K562 (cell line): ENCODE results near the gene MEGF9. TPM values are rescaled to one million over a fixed set of nuclear protein-coding genes. Genes with fewer than 3 reads are reported as not detected.

Experiments used
- ATAC-seq: fragments of 200-7000 bp; cut with Tn5 transposase; 3 replicates; pipeline ENCODE4 v1.9.1; 2020; ENCODE audit warnings: moderate library complexity
- BruUV-seq: library from RNA; stranded (reverse); fragments of 400-500 nt; replicated peaks from 2 replicates; lab custom pipeline; 2021; lab: Mats Ljungman, UMichigan
- CTCF ChIA-PET: fragments of 300-600 bp; formaldehyde crosslinking; extraction: SDS; loops from one replicate; lab custom pipeline; 2021; ENCODE audit warnings: low intra/inter-chr PET ratio; lab: Yijun Ruan, JAX
- POLR2A ChIA-PET: fragments of 300-600, 350-650 bp; sonication (Branson Sonifier 250); formaldehyde crosslinking; extraction: SDS; loops from one replicate; lab custom pipeline; 2021; ENCODE audit warnings: antibody characterized with exemption, inconsistent platforms; lab: Yijun Ruan, JAX
- DNase-seq, 4 experiments: peaks; one replicate each; pipeline versions ENCODE4 v3.0.0 to v3.0.0-alpha.2; 2011 to 2018; ENCODE audit warnings: low spot score in 3 of 4, mixed read lengths in 3 of 4; ENCODE audit errors: extremely low read depth in 1 of 4
- FAIRE-seq: peaks from 2 replicates; lab custom pipeline; 2011; peaks lifted over from hg19 to GRCh38; lab: Jason Lieb, UNC
- H2AFZ ChIP-seq: 2 replicates; pipeline ENCODE4 v1.6.0; 2011; ENCODE audit warnings: low read depth, low read length, control low read depth, inconsistent platforms
- H3K27ac ChIP-seq: fragments of 200-600 bp; 3 replicates; pipeline ENCODE4 v1.8.0; 2011; ENCODE audit warnings: low read depth, mild to moderate bottlenecking, control low read depth, inconsistent platforms, low read length, moderate library complexity, mixed read lengths; ENCODE audit errors: extremely low read depth
- H3K27me3 ChIP-seq, 2 experiments: fragments of 300-600 bp in 1 of 2; 2 replicates in 1 of 2; 3 replicates in 1 of 2; pipeline versions ENCODE4 v1.6.0 to v1.8.0; 2011; ENCODE audit warnings: inconsistent platforms in 2 of 2, low read length in 2 of 2, mild to moderate bottlenecking in 1 of 2, mixed read lengths in 1 of 2, moderate library complexity in 1 of 2; ENCODE audit not compliant: control insufficient read depth in 2 of 2, insufficient read depth in 2 of 2
- H3K36me3 ChIP-seq: fragments of 300-600 bp; 3 replicates; pipeline ENCODE4 v1.8.0; 2011; ENCODE audit warnings: mild to moderate bottlenecking, low read length, inconsistent platforms; ENCODE audit not compliant: control insufficient read depth, insufficient read depth
- H3K4me1 ChIP-seq, 2 experiments: fragments of 200-600 bp in 1 of 2; replicated peaks in 1 of 2; 2 replicates in 1 of 2; 3 replicates in 1 of 2; pipeline versions ENCODE4 v1.5.1 to v1.8.0; 2011; ENCODE audit warnings: inconsistent platforms in 2 of 2, low read length in 2 of 2, mild to moderate bottlenecking in 1 of 2, mixed read lengths in 1 of 2, moderate library complexity in 1 of 2; ENCODE audit not compliant: control insufficient read depth in 2 of 2, insufficient read depth in 2 of 2
- H3K4me2 ChIP-seq: 2 replicates; pipeline ENCODE4 v1.6.1; 2011; ENCODE audit warnings: low read length, control low read depth, inconsistent platforms, mixed read lengths; ENCODE audit not compliant: insufficient read depth
- H3K4me3 ChIP-seq: fragments of 200-600 bp; sonication (generic), shearing (Covaris generic); 2 replicates; pipeline ENCODE4 v1.5.1; 2016; ENCODE audit warnings: control low read depth, inconsistent platforms
- H3K79me2 ChIP-seq: fragments of 200-600 bp; 3 replicates; pipeline ENCODE4 v1.8.0; 2011; ENCODE audit warnings: low read length, inconsistent platforms; ENCODE audit not compliant: control insufficient read depth, insufficient read depth
- H3K9ac ChIP-seq, 2 experiments: 2 replicates each; pipeline versions ENCODE4 v1.6.0 to v1.6.1; 2011; ENCODE audit warnings: low read depth in 2 of 2, low read length in 2 of 2, control low read depth in 1 of 2, inconsistent platforms in 1 of 2, mild to moderate bottlenecking in 1 of 2, mixed read lengths in 1 of 2; ENCODE audit not compliant: insufficient read depth in 1 of 2
- H3K9me1 ChIP-seq: one replicate; pipeline ENCODE4 v1.6.0; 2011; ENCODE audit warnings: inconsistent platforms, mild to moderate bottlenecking, low read length, moderate library complexity; ENCODE audit not compliant: control insufficient read depth, insufficient read depth
- H3K9me3 ChIP-seq: replicated peaks from 2 replicates; pipeline ENCODE4 v1.5.1; 2011; ENCODE audit warnings: low read depth, low read length, inconsistent platforms; ENCODE audit not compliant: control insufficient read depth, insufficient read depth
- H4K20me1 ChIP-seq: replicated peaks from 2 replicates; pipeline ENCODE4 v1.6.1; 2011; ENCODE audit warnings: low read length, inconsistent platforms, mixed read lengths; ENCODE audit not compliant: control insufficient read depth, insufficient read depth
- CHD7 ChIP-seq: fragments of 200-600 bp; sonication (generic); IDR thresholded peaks from one replicate; pipeline ENCODE4 v1.6.1; 2012; ENCODE audit warnings: mild to moderate bottlenecking, low read depth, low read length, inconsistent platforms
- DPF2 ChIP-seq: fragments of 450-650 bp; IDR thresholded peaks from 2 replicates; pipeline ENCODE4 v1.6.1; 2016
- ESRRA ChIP-seq: fragments of 450-650 bp; IDR thresholded peaks from 2 replicates; pipeline ENCODE4 v1.6.1; 2014; ENCODE audit warnings: low read depth, mild to moderate bottlenecking, moderate library complexity, borderline replicate concordance
- RB1 ChIP-seq: fragments of 450-650 bp; IDR thresholded peaks from 2 replicates; pipeline ENCODE4 v1.6.1; 2017; ENCODE audit warnings: low read depth, mild to moderate bottlenecking
- SP2 ChIP-seq: IDR thresholded peaks from 2 replicates; pipeline ENCODE4 v1.6.1; 2011; ENCODE audit warnings: mild to moderate bottlenecking, low read depth, low read length, moderate library complexity; ENCODE audit not compliant: poor library complexity, severe bottlenecking; ENCODE audit errors: extremely low read depth
- WGBS: fragments of 100-300 bp; shearing (Covaris generic); methylation state at CpG from one replicate; pipeline ENCODE4 v1.1.6; 2016; ENCODE audit warnings: low coverage, mixed read lengths; ENCODE audit not compliant: insufficient coverage; ENCODE audit errors: missing lambda C conversion rate; 5-methylcytosine and 5-hydroxymethylcytosine counted together
- in situ Hi-C: fragments of 300-500 bp; cut with MboI; formaldehyde crosslinking; loops from 4 replicates; pipeline ENCODE4 v1.15.0; 2018; ENCODE audit warnings: inconsistent platforms, mixed read lengths
- intact Hi-C: fragments of 100-400 bp; cut with micrococcal nuclease; formaldehyde crosslinking; loops from 2 replicates; pipeline ENCODE4 v1.14.2; 2022
- polyA plus RNA-seq, 8 experiments: library from polyadenylated mRNA; depleted of rRNA in 4 of 8; stranded (reverse) in 5 of 8; unstranded in 3 of 8; fragments of >200 nt; fragmentation: Nextera tagmentation in 2 of 8; fragmentation: Illumina TruSeq in 1 of 8; extraction: Ambion mirVana in 2 of 8; extraction: Trizol in 1 of 8; gene quantifications; 2 replicates each; pipeline versions ENCODE4 v1.2.1 to v1.2.3, GENCODE V29; 2011 to 2014; ENCODE audit warnings: inconsistent platforms in 1 of 8, missing spikeins in 1 of 8
- total RNA-seq, 7 experiments: library from RNA; depleted of rRNA in 6 of 7; stranded (reverse); fragments of >200 nt in 6 of 7; fragmentation: Illumina TruSeq in 2 of 7; extraction: Trizol in 2 of 7; gene quantifications; 2 replicates each; pipeline versions ENCODE4 v1.2.1 to v1.2.3, GENCODE V29; 2011 to 2021; ENCODE audit warnings: low replicate concordance in 1 of 7
- TF ChIP-seq, protein P1 (sequence below): fragments of 200-800 bp; sonication (Bioruptor generic); IDR thresholded peaks from 2 replicates; pipeline ENCODE4 v1.6.1; 2017; ENCODE audit warnings: missing genetic modification characterization, missing compliant biosample characterization

The MEGF9 gene
- total and polyA plus RNA-seq, 9 of the 15 experiments (the other 6 are each of a cell fraction or from before 2014, with no cell fraction given), result 2.1 to 6.2 (median 3.8) TPM

GRCh38 chr9:120723565-120723964 lies 9.3 kb upstream of the MEGF9 start:
- Histone ChIP-seq H2AFZ (0 out of 2 replicates have a peak overlapping the region, but pooled peaks have one; percentile 19), H4K20me1 (no peaks in the 10 kb centered on the region), H3K9me1 (no peaks in the 10 kb centered on the region), H3K9me3 (no peaks in the 10 kb centered on the region), H3K9ac (no peak overlapping the region), H3K4me3 (no peak overlapping the region), H3K36me3 (no peaks in the 10 kb centered on the region), H3K4me1 (peaks cover 0 to 7% of the 10 kb centered on the region in 2 experiments; a peak in 4 of 5 replicates), H3K27ac (no peak overlapping the region), H3K79me2 (no peaks in the 10 kb centered on the region), H3K27me3 (no peaks in the 10 kb centered on the region), H3K4me2 (no peak overlapping the region)
- BruUV-seq, result no TSS peak
- DNase-seq (no peak), ATAC-seq (no peak), FAIRE-seq (peak; percentile 59)
- in situ Hi-C loops (no loop called here), intact Hi-C loops (no loop called here)
- ChIA-PET POLR2A (no interaction called here), CTCF (no interaction called here)
- 21% methylated on average over 3 of the region's 3 CpGs for WGBS
- TF ChIP-seq CHD7 (no peak), RB1 (no peak), DPF2 (no peak), ESRRA (no peak), SP2 (no peak)
- TF ChIP-seq, protein P1, sequence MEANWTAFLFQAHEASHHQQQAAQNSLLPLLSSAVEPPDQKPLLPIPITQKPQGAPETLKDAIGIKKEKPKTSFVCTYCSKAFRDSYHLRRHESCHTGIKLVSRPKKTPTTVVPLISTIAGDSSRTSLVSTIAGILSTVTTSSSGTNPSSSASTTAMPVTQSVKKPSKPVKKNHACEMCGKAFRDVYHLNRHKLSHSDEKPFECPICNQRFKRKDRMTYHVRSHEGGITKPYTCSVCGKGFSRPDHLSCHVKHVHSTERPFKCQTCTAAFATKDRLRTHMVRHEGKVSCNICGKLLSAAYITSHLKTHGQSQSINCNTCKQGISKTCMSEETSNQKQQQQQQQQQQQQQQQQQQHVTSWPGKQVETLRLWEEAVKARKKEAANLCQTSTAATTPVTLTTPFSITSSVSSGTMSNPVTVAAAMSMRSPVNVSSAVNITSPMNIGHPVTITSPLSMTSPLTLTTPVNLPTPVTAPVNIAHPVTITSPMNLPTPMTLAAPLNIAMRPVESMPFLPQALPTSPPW (CRISPR knock-in tag), result no peak
